AG04449 (cell line): ENCODE measurements around the gene HRNR.

Source experiments
- CTCF ChIA-PET: fragments of 350-600 bp; formaldehyde crosslinking; extraction: SDS; loops from one replicate; lab custom pipeline; 2021; ENCODE audit warnings: antibody characterized with exemption; lab: Yijun Ruan, JAX
- POLR2A ChIA-PET: fragments of 400-600, 350-600 bp; formaldehyde crosslinking; extraction: SDS; loops from one replicate; lab custom pipeline; 2020; ENCODE audit warnings: antibody characterized with exemption, inconsistent platforms; lab: Yijun Ruan, JAX
- DNase-seq: peaks from one replicate; pipeline ENCODE4 v3.0.0-alpha.2; 2010; ENCODE audit warnings: low read depth, low spot score
- H3K4me3 ChIP-seq: 2 replicates; pipeline ENCODE4 v1.5.1; 2011; ENCODE audit warnings: low read depth, mild to moderate bottlenecking, control low read depth, low read length
- CTCF ChIP-seq: IDR thresholded peaks from one replicate; pipeline ENCODE4 v1.5.1; 2011; ENCODE audit warnings: mild to moderate bottlenecking, moderate library complexity, low read length, control low read depth, inconsistent platforms; ENCODE audit not compliant: insufficient read depth; ENCODE audit errors: missing control alignments

HRNR gene

DNA sequence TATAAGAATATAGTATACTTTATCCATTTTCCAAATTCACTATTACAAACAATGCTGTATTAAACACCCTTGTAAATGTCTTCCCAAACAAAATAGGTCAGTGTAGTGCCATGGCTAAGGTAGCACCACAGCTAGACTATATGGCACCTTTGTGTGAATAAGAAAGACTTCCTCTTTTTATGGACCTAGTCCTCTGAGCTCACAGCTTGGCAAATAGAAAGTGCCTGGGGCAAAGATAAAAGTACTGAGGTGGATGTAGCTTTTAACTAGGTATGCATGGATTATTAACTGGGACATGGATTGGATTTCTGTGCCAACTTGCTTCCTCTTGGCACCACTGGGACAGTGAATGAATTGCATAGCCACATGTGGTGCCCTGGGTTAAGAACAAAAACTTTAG lies 25.0 kb downstream of the HRNR start:
- POLR2A ChIA-PET: no interaction called here
- CTCF ChIA-PET: interaction anchor here (1.1 to 2.2 kb wide), 3 partner anchors 10 to 261 kb away, joined by 4 to 6 read pairs (median 4); no protein-coding TSS in a partner anchor
- no peak for TF ChIP-seq CTCF
- H3K4me3 ChIP-seq: no peak overlapping the region
- no peak for DNase-seq

DNA sequence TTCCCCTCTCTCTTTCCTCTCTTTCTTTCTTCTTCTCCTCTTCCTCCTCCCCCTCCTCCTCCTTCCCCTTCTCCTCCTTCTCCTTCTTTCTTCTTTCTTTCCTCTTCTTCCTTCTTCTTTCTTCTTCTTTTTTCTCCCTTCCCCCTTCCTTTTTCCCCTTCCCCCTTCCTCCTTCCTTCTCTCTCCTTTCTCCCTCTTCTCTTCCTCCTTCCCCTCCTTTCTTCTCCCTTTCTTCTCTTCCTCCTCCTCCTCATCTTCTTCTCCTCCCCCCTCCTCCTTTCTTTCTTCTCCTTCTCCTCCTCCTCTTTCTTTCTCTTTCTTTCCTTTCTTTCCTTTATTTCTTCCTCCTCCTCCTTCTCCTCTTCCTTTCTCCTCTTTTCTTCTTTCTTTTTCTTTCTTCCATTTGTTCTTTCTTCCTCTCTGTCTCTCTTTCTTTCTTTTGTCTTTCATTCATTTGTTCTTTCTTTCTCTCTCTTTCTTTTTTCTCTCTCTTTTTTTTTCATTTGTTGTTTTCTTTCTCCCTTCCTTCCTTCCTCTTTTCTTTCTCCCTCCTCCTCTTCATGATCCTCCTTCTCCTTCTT lies 26.5 kb downstream of the HRNR start:
- ChIA-PET CTCF (interaction anchor here (1.3 to 2.2 kb wide), 2 partner anchors 10 to 12 kb away, joined by 3 to 6 read pairs; no protein-coding TSS in a partner anchor), POLR2A (no interaction called here)
- TF ChIP-seq CTCF: no peak
- H3K4me3 ChIP-seq: no peak overlapping the region
- no peak for DNase-seq

GRCh38 chr1:152191711-152192110 lies 32.3 kb downstream of the HRNR start:
- ChIA-PET POLR2A (no interaction called here), CTCF (interaction anchor here (0.9 to 4.1 kb wide), 4 partner anchors 140 to 267 kb away, joined by 3 to 34 read pairs (median 5); no protein-coding TSS in a partner anchor)
- DNase-seq: no peak
- no peak overlapping the region for H3K4me3 ChIP-seq
- TF ChIP-seq CTCF: no peak

DNA sequence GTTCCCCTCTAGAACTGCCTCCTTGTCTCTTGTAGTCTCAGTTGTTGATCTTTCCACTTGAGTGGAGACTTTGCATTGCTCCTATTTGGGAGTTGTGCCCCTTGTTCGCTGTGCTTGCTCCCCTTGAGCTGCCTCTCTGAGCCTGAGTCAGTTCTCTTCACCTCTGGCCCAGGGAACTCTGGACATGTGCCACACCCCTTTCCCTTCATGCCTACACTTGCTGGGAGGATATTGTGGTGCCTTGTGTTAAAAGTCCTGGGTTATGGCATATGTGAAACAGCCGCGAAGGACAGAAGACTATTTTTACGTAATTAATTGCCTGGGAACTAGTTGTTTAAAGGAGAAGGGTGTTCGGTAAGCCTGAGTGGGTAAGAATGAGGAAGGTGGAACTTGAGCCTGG lies 32.7 kb downstream of the HRNR start:
- ChIA-PET POLR2A (no interaction called here), CTCF (interaction anchor here (0.6 to 4.1 kb wide), 8 partner anchors 9 to 268 kb away, joined by 3 to 34 read pairs (median 3); no protein-coding TSS in a partner anchor)
- H3K4me3 ChIP-seq: no peak overlapping the region
- no peak for DNase-seq
- TF ChIP-seq CTCF: no peak

- DNase-seq: no peak
- no peak for TF ChIP-seq CTCF
- CTCF ChIA-PET: interaction anchor here (0.6 to 4.1 kb wide), 6 partner anchors 9 to 268 kb away, joined by 3 to 34 read pairs (median 3); no protein-coding TSS in a partner anchor
- no peak overlapping the region for H3K4me3 ChIP-seq
- POLR2A ChIA-PET: no interaction called here
Measured at GRCh38 chr1:152190589-152190988, 33.4 kb downstream of the HRNR start.

DNA sequence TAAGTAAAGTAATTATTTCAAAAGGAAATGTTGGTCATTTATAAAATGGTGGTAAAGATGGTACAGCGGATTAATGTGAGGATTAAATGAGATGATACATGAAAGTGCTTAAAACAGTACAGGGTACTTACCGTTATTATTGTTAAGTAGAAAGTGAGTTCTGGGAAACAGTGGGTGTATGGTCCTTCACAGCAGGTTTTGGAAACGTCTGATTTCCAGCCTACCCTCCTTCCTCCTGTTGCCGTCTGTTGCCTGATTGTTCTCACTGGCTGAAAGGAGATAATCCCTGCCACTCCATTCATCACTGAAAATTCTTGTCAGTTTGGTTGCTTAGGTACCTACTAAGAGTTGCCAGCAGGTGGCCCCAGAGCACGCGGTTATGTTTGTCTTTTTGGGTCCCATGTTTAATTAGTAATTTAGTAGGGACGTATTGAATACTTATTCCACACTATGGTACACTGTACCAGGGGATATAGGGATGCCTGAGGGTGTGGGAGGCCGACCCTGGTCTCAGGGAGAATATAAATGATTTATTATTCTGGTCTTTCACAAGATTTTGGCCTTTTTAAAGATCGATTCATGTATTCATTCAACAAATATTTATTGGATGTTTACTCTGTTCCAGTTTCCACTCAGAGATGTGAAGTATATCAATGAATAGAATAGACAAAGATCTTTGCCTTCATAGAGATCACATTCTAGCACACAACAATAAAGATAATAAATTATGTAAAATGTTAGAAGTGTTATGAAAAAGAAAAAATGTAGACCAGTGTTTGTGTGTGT lies 34.1 kb downstream of the HRNR start:
- POLR2A ChIA-PET: no interaction called here
- CTCF ChIA-PET: interaction anchor here (0.9 to 12.4 kb wide), 20 partner anchors 9 to 269 kb away, joined by 3 to 271 read pairs (median 5); partner anchors contain the start of gene RPTN
- peak; percentile 63 for TF ChIP-seq CTCF
- H3K4me3 ChIP-seq: no peak overlapping the region
- no peak for DNase-seq
